Sigmoid colon (tissue), 7 donors: Measurements from ENCODE around the gene PDE11A. TPM values are rescaled to one million over a fixed set of nuclear protein-coding genes. Genes with fewer than 3 reads are reported as not detected.
"Not testable (repeated sequence)": the region's sequence is repeated elsewhere in the genome, so short reads cannot be mapped to it uniquely, and the experiment has no call there.

Experiments used
- DNase-seq: peaks from one replicate; pipeline ENCODE4 v3.0.0-alpha.2; 2019
- H3K27ac ChIP-seq, 4 donors: fragments of 200-600 bp; sonication (generic); one replicate each; pipeline ENCODE4 v1.5.1; 2016 to 2019; ENCODE audit warnings: mild to moderate bottlenecking in 1 of 4
- H3K27me3 ChIP-seq, 3 donors: fragments of 200-600 bp; sonication (generic); one replicate each; pipeline ENCODE4 v1.5.1; 2019; ENCODE audit warnings: mild to moderate bottlenecking in 1 of 3
- H3K36me3 ChIP-seq, 4 donors: fragments of 200-600 bp; sonication (generic); one replicate each; pipeline ENCODE4 v1.5.1; 2016 to 2019
- H3K4me1 ChIP-seq, 4 donors: fragments of 200-600 bp; sonication (generic); one replicate each; pipeline ENCODE4 v1.5.1; 2017 to 2019
- H3K4me3 ChIP-seq, 4 donors: fragments of 200-600 bp; sonication (generic); one replicate each; pipeline ENCODE4 v1.5.1; 2017 to 2019; ENCODE audit warnings: mild to moderate bottlenecking in 2 of 4, moderate library complexity in 1 of 4
- H3K9me3 ChIP-seq, 4 donors: fragments of 200-600 bp in 3 of 4; sonication (generic) in 3 of 4; one replicate each; pipeline versions ENCODE4 v1.5.1 to v1.6.1; 2013 to 2019
- EP300 ChIP-seq, 4 donors: sonication (generic); formaldehyde crosslinking; IDR thresholded peaks; one replicate each; pipeline ENCODE4 v1.6.1; 2017; ENCODE audit warnings: antibody characterized with exemption in 4 of 4
- POLR2A ChIP-seq, 2 donors: fragments of 450-650 bp; IDR thresholded peaks; one replicate each; pipeline ENCODE4 v1.6.1; 2016; ENCODE audit warnings: antibody characterized with exemption in 2 of 2, mild to moderate bottlenecking in 2 of 2, moderate library complexity in 2 of 2
- POLR2AphosphoS5 ChIP-seq, 4 donors: sonication (generic); formaldehyde crosslinking; IDR thresholded peaks; one replicate each; pipeline ENCODE4 v1.6.1; 2017; ENCODE audit warnings: antibody characterized with exemption in 4 of 4
- WGBS, 2 donors: extraction: QIAGEN DNeasy Blood & Tissue Kit; methylation state at CpG; one replicate each; pipeline ENCODE4 v1.1.7; 2013; 5-methylcytosine and 5-hydroxymethylcytosine counted together
- intact Hi-C: fragments of 100-400 bp; cut with DNase I; formaldehyde crosslinking; loops from one replicate; pipeline ENCODE4 v1.15.1; 2023
- polyA plus RNA-seq, 3 donors: library from polyadenylated mRNA; stranded (reverse); fragments of 200-250 nt; gene quantifications; one replicate each; pipeline ENCODE4 v1.2.3, GENCODE V29; 2013
- total RNA-seq, 4 donors: library from RNA; depleted of rRNA; stranded (reverse); fragments of >200 nt; gene quantifications; one replicate each; pipeline ENCODE4 v1.1.0, GENCODE V29; 2016
- TF ChIP-seq, protein P1 (sequence below), 4 experiments: fragments of 450-650 bp in 3 of 4; fragments of 200-600 bp in 1 of 4; IDR thresholded peaks; one replicate each; pipeline ENCODE4 v1.5.1; 2016 to 2019; ENCODE audit warnings: antibody characterized with exemption in 4 of 4, mild to moderate bottlenecking in 3 of 4, moderate library complexity in 2 of 4
- donor health status: healthy with polysubstance abuse.
- donor health status: Bipolar disorder and iron deficiency.
- donor health status: healthy.

Gene PDE11A
- total and polyA plus RNA-seq, 7 donors, result 0.57 to 16.8 (median 4.3) TPM; not detected in 2

DNA sequence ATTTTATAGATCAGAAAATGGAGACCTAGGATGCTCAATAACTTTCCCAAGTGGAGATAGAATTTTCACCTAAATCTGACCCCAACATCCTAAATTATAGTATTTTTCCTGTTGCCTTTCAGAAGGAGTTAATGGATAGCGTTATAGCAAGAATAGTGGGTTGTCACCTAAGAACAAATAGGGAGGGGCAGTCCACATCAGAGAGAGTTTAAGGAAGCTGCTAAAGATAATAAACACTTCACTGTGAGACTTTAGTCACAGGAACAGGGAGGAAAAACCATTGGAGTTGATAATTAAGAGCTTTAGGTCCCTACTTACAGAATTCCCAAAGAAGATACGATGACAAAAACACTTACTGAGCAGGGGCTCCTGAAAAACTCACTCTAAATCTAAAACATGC lies 229.4 kb downstream of the PDE11A start:
- no peaks in the 10 kb centered on the region for H3K9me3 ChIP-seq
- intact Hi-C loops, result no loop called here
- 32 to 70% methylated on average over 2 of the region's 2 CpGs for WGBS, 2 donors
- no peaks in the 10 kb centered on the region for H3K36me3 ChIP-seq
- no peak for DNase-seq
- H3K4me1 ChIP-seq, result peaks cover 0 to 7% (median under 1%) of the 10 kb centered on the region in 4 donors
- no peak overlapping the region for H3K4me3 ChIP-seq
- TF ChIP-seq POLR2A (IDR thresholded peaks at IDR 0.05) (no peak), EP300 (IDR thresholded peaks at IDR 0.05) (no peak), POLR2AphosphoS5 (IDR thresholded peaks at IDR 0.05) (no peak)
- TF ChIP-seq, protein P1, sequence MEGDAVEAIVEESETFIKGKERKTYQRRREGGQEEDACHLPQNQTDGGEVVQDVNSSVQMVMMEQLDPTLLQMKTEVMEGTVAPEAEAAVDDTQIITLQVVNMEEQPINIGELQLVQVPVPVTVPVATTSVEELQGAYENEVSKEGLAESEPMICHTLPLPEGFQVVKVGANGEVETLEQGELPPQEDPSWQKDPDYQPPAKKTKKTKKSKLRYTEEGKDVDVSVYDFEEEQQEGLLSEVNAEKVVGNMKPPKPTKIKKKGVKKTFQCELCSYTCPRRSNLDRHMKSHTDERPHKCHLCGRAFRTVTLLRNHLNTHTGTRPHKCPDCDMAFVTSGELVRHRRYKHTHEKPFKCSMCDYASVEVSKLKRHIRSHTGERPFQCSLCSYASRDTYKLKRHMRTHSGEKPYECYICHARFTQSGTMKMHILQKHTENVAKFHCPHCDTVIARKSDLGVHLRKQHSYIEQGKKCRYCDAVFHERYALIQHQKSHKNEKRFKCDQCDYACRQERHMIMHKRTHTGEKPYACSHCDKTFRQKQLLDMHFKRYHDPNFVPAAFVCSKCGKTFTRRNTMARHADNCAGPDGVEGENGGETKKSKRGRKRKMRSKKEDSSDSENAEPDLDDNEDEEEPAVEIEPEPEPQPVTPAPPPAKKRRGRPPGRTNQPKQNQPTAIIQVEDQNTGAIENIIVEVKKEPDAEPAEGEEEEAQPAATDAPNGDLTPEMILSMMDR (IDR thresholded peaks at IDR 0.05), result no peak
- H3K27me3 ChIP-seq, result no peaks in the 10 kb centered on the region
- no peak overlapping the region for H3K27ac ChIP-seq

DNA sequence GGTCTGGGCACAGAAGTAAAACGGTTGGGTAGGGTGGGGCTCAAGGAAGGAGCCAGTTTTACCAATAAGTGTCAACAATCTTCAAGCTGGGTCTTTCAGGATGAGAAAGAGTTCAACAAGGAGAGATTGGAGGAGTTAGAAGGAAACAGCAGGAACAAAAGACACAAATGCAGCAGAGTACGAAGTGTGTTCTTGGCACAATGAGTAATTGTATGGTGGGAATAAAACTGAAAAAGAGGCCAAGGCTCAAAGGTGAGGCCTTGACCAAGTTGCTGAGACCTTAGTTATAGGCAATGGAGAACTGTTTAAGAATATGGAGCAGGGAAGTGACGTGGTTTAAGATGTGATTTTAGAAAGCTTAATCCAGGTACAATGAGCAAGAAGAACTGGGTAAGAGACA lies 230.3 kb downstream of the PDE11A start:
- DNase-seq, result no peak
- WGBS, 2 donors, result 15 to 56% methylated on average over 3 of the region's 3 CpGs

DNA sequence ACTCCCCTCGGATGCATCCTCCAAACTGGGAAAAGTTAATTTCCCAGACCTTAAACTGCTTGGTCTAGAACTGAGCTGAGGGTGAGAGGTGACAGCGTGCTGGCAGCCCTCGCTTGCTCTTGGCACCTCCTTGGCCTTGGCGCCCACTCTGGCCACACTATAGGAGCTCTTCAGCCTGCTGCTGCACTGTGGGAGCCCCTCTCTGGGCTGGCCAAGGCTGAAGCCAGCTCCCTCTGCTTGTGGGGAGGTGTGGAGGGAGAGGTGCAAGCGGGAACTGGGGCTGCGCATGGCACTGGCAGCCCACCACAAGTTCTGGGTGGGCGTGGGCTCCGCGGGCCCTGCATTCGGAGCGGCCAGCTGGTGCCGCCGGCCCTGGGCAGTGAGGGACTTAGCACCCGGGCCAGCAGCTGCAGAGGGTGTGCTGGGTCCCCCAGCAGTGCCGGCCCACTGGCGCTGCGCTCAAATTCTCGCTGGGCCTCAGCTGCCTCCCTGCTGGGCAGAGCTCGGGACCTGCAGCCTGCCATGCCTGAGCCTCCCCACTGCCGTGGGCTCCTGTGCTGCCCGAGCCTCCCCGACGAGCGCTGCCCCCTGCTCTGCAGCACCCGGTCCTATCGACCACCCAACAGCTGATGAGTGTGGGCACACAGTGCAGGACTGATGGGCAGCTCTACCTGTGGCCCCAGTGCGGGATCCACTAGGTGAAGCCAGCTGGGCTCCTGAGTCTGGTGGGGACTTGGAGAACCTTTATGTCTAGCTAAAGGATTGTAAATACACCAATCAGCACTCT lies 237.0 kb downstream of the PDE11A start:
- DNase-seq, H3K36me3 ChIP-seq, H3K27ac ChIP-seq, H3K4me1 ChIP-seq, H3K4me3 ChIP-seq, H3K27me3 ChIP-seq, intact Hi-C loops, H3K9me3 ChIP-seq: not testable (repeated sequence)
- WGBS, 2 donors, result 96 to 97% methylated on average over 27 of the region's 27 CpGs

More for the DNA sequence above, 230.3 kb downstream of the PDE11A start:
- Histone ChIP-seq H3K27ac (no peak overlapping the region), H3K4me3 (no peak overlapping the region), H3K27me3 (no peaks in the 10 kb centered on the region), H3K36me3 (no peaks in the 10 kb centered on the region), H3K9me3 (no peaks in the 10 kb centered on the region), H3K4me1 (no peaks in the 10 kb centered on the region)
- intact Hi-C loops, result no loop called here
- TF ChIP-seq POLR2AphosphoS5 (IDR thresholded peaks at IDR 0.05) (no peak), POLR2A (IDR thresholded peaks at IDR 0.05) (no peak), EP300 (IDR thresholded peaks at IDR 0.05) (no peak)
- TF ChIP-seq, protein P1 (IDR thresholded peaks at IDR 0.05), result no peak

DNA sequence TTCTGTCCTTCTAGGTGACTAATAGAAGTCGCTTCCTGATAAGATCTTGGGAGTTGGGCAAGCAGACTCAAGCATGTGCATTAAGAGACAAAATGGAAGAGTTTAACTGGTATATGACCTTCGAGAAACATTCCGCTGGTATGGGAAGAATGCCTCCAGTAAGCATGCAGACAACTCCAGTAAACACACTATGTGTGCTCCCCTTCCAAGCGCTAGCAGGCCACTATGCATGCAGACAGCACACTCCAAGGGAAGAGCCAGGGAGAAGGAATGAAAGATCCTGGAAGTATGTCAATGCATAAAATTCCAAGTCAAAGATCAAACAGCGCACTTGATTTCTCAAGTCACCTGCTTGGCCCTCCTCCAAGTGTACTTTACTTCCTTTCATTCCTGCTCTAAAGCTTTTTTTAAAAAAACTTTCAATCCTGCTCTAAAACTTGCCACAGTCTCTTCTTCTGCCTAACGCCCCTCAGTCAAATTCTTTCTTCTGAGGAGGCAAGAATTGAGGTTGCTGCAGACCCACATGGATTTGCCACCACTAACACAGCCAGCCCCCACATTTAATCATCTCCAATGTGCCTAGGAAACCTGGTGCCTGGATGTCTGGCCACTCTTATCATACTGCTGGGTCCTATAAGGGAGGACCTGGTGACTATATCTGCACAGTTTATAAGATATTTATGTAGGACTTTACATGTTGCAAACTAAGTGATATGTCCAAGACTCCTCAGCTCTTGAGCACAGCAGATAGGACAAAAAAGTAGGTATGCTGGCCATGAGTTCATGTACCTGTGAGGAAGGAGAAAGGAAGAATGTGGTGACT lies 239.8 kb downstream of the PDE11A start:
- 52 to 84% methylated on average over 6 of the region's 6 CpGs for WGBS, 2 donors

More for the DNA sequence above, 239.8 kb downstream of the PDE11A start:
- Histone ChIP-seq H3K4me3 (no peak overlapping the region), H3K9me3 (peaks cover 0 to 6% (median 0%) of the 10 kb centered on the region in 4 donors), H3K27me3 (no peaks in the 10 kb centered on the region), H3K27ac (no peak overlapping the region), H3K4me1 (no peaks in the 10 kb centered on the region), H3K36me3 (no peaks in the 10 kb centered on the region)
- intact Hi-C loops, result no loop called here
- TF ChIP-seq POLR2A (IDR thresholded peaks at IDR 0.05) (no peak), POLR2AphosphoS5 (IDR thresholded peaks at IDR 0.05) (no peak), EP300 (IDR thresholded peaks at IDR 0.05) (no peak)
- TF ChIP-seq, protein P1 (IDR thresholded peaks at IDR 0.05), result no peak
- DNase-seq, result no peak
